Activated naive CD4-positive, alpha-beta T cell treated with anti-CD3 and anti-CD28 coated beads, Interleukin-2, amount 10 ng/mL, durations not matched to agents 7 days and 5 days (primary cell): Measurements from ENCODE around the gene PLEKHG5.

Source experiments
- CTCF ChIA-PET: fragments of 350-600 bp; sonication (Branson Sonifier 250); formaldehyde crosslinking; loops from one replicate; lab custom pipeline; 2021; ENCODE audit warnings: antibody characterized with exemption; lab: Charles Lee
- DNase-seq: peaks from one replicate; pipeline ENCODE4 v3.0.0-alpha.2; 2020
- H3K27ac Mint-ChIP-seq: one replicate; pipeline ENCODE4 v1.8.0; 2021; ENCODE audit warnings: mild to moderate bottlenecking, moderate library complexity, mixed read lengths
- H3K27me3 Mint-ChIP-seq: one replicate; pipeline ENCODE4 v1.8.0; 2021; ENCODE audit warnings: mild to moderate bottlenecking, mixed read lengths
- H3K36me3 Mint-ChIP-seq: one replicate; pipeline ENCODE4 v1.8.0; 2021; ENCODE audit warnings: mixed read lengths
- H3K4me1 Mint-ChIP-seq: one replicate; pipeline ENCODE4 v1.8.0; 2021; ENCODE audit warnings: mixed read lengths
- H3K4me3 Mint-ChIP-seq: one replicate; pipeline ENCODE4 v1.8.0; 2021; ENCODE audit warnings: mild to moderate bottlenecking, moderate library complexity, mixed read lengths
- H3K9me3 Mint-ChIP-seq: one replicate; pipeline ENCODE4 v1.8.0; 2021; ENCODE audit warnings: mixed read lengths

Gene PLEKHG5

GRCh38 chr1:6517435-6517851 lies 26.0 kb upstream of the PLEKHG5 start:
- Mint-ChIP-seq H3K36me3 (no peaks in the 10 kb centered on the region), H3K4me3 (no peak overlapping the region), H3K27me3 (no peaks in the 10 kb centered on the region), H3K9me3 (no peaks in the 10 kb centered on the region), H3K27ac (no peak overlapping the region), H3K4me1 (no peaks in the 10 kb centered on the region)
- CTCF ChIA-PET = interaction anchor here (0.5 kb wide), 1 partner anchor 373 kb away, joined by 3 read pairs; no protein-coding TSS in a partner anchor
- DNase-seq = no peak

GRCh38 chr1:6515771-6516170 lies 24.3 kb upstream of the PLEKHG5 start:
- no peak for DNase-seq
- H3K4me1 Mint-ChIP-seq = no peaks in the 10 kb centered on the region
- no peak overlapping the region for H3K27ac Mint-ChIP-seq
- H3K9me3 Mint-ChIP-seq = no peaks in the 10 kb centered on the region
- no peaks in the 10 kb centered on the region for H3K36me3 Mint-ChIP-seq
- CTCF ChIA-PET = no interaction called here
- no peaks in the 10 kb centered on the region for H3K27me3 Mint-ChIP-seq
- H3K4me3 Mint-ChIP-seq = no peak overlapping the region

GRCh38 chr1:6513320-6513801 lies 21.9 kb upstream of the PLEKHG5 start:
- Mint-ChIP-seq H3K4me1 (no peaks in the 10 kb centered on the region), H3K4me3 (no peak overlapping the region), H3K27ac (no peak overlapping the region), H3K9me3 (no peaks in the 10 kb centered on the region), H3K27me3 (peaks cover 5% of the 10 kb centered on the region), H3K36me3 (no peaks in the 10 kb centered on the region)
- CTCF ChIA-PET = interaction anchor here (0.6 to 1.6 kb wide), 2 partner anchors 23 to 117 kb away, joined by 3 to 5 read pairs; no protein-coding TSS in a partner anchor
- no peak for DNase-seq

GRCh38 chr1:6512908-6513280 lies 21.4 kb upstream of the PLEKHG5 start:
- no peaks in the 10 kb centered on the region for H3K4me1 Mint-ChIP-seq
- H3K27ac Mint-ChIP-seq = no peak overlapping the region
- H3K27me3 Mint-ChIP-seq = peaks cover 9% of the 10 kb centered on the region
- H3K4me3 Mint-ChIP-seq = no peak overlapping the region
- H3K36me3 Mint-ChIP-seq = no peaks in the 10 kb centered on the region
- CTCF ChIA-PET = interaction anchor here (1.6 kb wide), 1 partner anchor 22 kb away, joined by 5 read pairs; no protein-coding TSS in a partner anchor
- no peaks in the 10 kb centered on the region for H3K9me3 Mint-ChIP-seq
- DNase-seq = no peak

- H3K36me3 Mint-ChIP-seq = no peaks in the 10 kb centered on the region
- DNase-seq = no peak
- CTCF ChIA-PET = no interaction called here
- H3K27ac Mint-ChIP-seq = no peak overlapping the region
- no peaks in the 10 kb centered on the region for H3K9me3 Mint-ChIP-seq
- H3K4me3 Mint-ChIP-seq = no peak overlapping the region
- H3K27me3 Mint-ChIP-seq = peaks cover 9% of the 10 kb centered on the region
- no peaks in the 10 kb centered on the region for H3K4me1 Mint-ChIP-seq
These were observed 20.9 kb upstream of the PLEKHG5 start for GRCh38 chr1:6512245-6512907.

GRCh38 chr1:6511561-6512244 lies 20.2 kb upstream of the PLEKHG5 start:
- H3K27me3 Mint-ChIP-seq = peaks cover 12% of the 10 kb centered on the region
- no peak overlapping the region for H3K4me3 Mint-ChIP-seq
- no peak overlapping the region for H3K27ac Mint-ChIP-seq
- H3K36me3 Mint-ChIP-seq = no peaks in the 10 kb centered on the region
- DNase-seq = no peak
- no peaks in the 10 kb centered on the region for H3K9me3 Mint-ChIP-seq
- no peaks in the 10 kb centered on the region for H3K4me1 Mint-ChIP-seq
- CTCF ChIA-PET = no interaction called here

GRCh38 chr1:6511056-6511455 lies 19.6 kb upstream of the PLEKHG5 start:
- H3K36me3 Mint-ChIP-seq = no peaks in the 10 kb centered on the region
- H3K9me3 Mint-ChIP-seq = no peaks in the 10 kb centered on the region
- H3K27me3 Mint-ChIP-seq = peaks cover 16% of the 10 kb centered on the region
- H3K27ac Mint-ChIP-seq = no peak overlapping the region
- H3K4me3 Mint-ChIP-seq = no peak overlapping the region
- no peaks in the 10 kb centered on the region for H3K4me1 Mint-ChIP-seq
- CTCF ChIA-PET = no interaction called here
- DNase-seq = no peak

GRCh38 chr1:6510493-6510892 lies 19.0 kb upstream of the PLEKHG5 start:
- Mint-ChIP-seq H3K36me3 (no peaks in the 10 kb centered on the region), H3K27me3 (peaks cover 16% of the 10 kb centered on the region), H3K4me1 (no peaks in the 10 kb centered on the region), H3K27ac (no peak overlapping the region), H3K4me3 (no peak overlapping the region), H3K9me3 (no peaks in the 10 kb centered on the region)
- CTCF ChIA-PET = no interaction called here
- no peak for DNase-seq

GRCh38 chr1:6509919-6510291 lies 18.4 kb upstream of the PLEKHG5 start:
- H3K27ac Mint-ChIP-seq = no peak overlapping the region
- CTCF ChIA-PET = no interaction called here
- H3K27me3 Mint-ChIP-seq = peaks cover 16% of the 10 kb centered on the region
- DNase-seq = no peak
- no peaks in the 10 kb centered on the region for H3K4me1 Mint-ChIP-seq
- no peaks in the 10 kb centered on the region for H3K9me3 Mint-ChIP-seq
- no peak overlapping the region for H3K4me3 Mint-ChIP-seq
- no peaks in the 10 kb centered on the region for H3K36me3 Mint-ChIP-seq

GRCh38 chr1:6509220-6509918 lies 17.9 kb upstream of the PLEKHG5 start:
- H3K4me3 Mint-ChIP-seq = no peak overlapping the region
- H3K4me1 Mint-ChIP-seq = no peaks in the 10 kb centered on the region
- H3K27me3 Mint-ChIP-seq = peaks cover 20% of the 10 kb centered on the region
- no peak overlapping the region for H3K27ac Mint-ChIP-seq
- no peaks in the 10 kb centered on the region for H3K36me3 Mint-ChIP-seq
- DNase-seq = no peak
- CTCF ChIA-PET = interaction anchor here (1.3 kb wide), 2 partner anchors 10 to 19 kb away, joined by 3 to 4 read pairs; no protein-coding TSS in a partner anchor
- H3K9me3 Mint-ChIP-seq = no peaks in the 10 kb centered on the region

- CTCF ChIA-PET = interaction anchor here (0.7 to 1.3 kb wide), 3 partner anchors 9 to 19 kb away, joined by 3 to 4 read pairs (median 3); no protein-coding TSS in a partner anchor
- Mint-ChIP-seq H3K4me3 (no peak overlapping the region), H3K27ac (no peak overlapping the region), H3K4me1 (no peaks in the 10 kb centered on the region), H3K36me3 (no peaks in the 10 kb centered on the region), H3K9me3 (no peaks in the 10 kb centered on the region), H3K27me3 (peaks cover 20% of the 10 kb centered on the region)
- no peak for DNase-seq
These were observed 17.3 kb upstream of the PLEKHG5 start for GRCh38 chr1:6508816-6509189.

GRCh38 chr1:6508154-6508815 lies 16.8 kb upstream of the PLEKHG5 start:
- Mint-ChIP-seq H3K27me3 (peaks cover 20% of the 10 kb centered on the region), H3K36me3 (no peaks in the 10 kb centered on the region), H3K4me3 (no peak overlapping the region), H3K4me1 (no peaks in the 10 kb centered on the region), H3K9me3 (no peaks in the 10 kb centered on the region), H3K27ac (no peak overlapping the region)
- CTCF ChIA-PET = interaction anchor here (0.7 to 1.3 kb wide), 3 partner anchors 9 to 19 kb away, joined by 3 to 4 read pairs (median 3); no protein-coding TSS in a partner anchor
- DNase-seq = no peak

- CTCF ChIA-PET = no interaction called here
- H3K27me3 Mint-ChIP-seq = peaks cover 20% of the 10 kb centered on the region
- DNase-seq = no peak
- no peak overlapping the region for H3K4me3 Mint-ChIP-seq
- H3K27ac Mint-ChIP-seq = no peak overlapping the region
- no peaks in the 10 kb centered on the region for H3K4me1 Mint-ChIP-seq
- H3K36me3 Mint-ChIP-seq = no peaks in the 10 kb centered on the region
- H3K9me3 Mint-ChIP-seq = no peaks in the 10 kb centered on the region
These were observed 16.0 kb upstream of the PLEKHG5 start for GRCh38 chr1:6507461-6507911.

- Mint-ChIP-seq H3K27ac (no peak overlapping the region), H3K4me1 (no peaks in the 10 kb centered on the region), H3K36me3 (no peaks in the 10 kb centered on the region), H3K9me3 (no peaks in the 10 kb centered on the region), H3K4me3 (no peak overlapping the region), H3K27me3 (peaks cover 20% of the 10 kb centered on the region)
- CTCF ChIA-PET = no interaction called here
- no peak for DNase-seq
These were observed 15.6 kb upstream of the PLEKHG5 start for GRCh38 chr1:6507037-6507428.
